Measurements from ENCODE around the gene B4GALNT4. TPM values are rescaled to one million over a fixed set of nuclear protein-coding genes. Genes with fewer than 3 reads are reported as not detected.

Gene B4GALNT4
- total RNA-seq, 1 donor from 2014 or later: 64.6 TPM

GRCh38 chr11:382081-382629, 12.9 kb downstream of the B4GALNT4 start:
- Histone ChIP-seq H3K79me2 (ENCODE audit: insufficient read depth, low read length) (no peaks in the 10 kb centered on the region), H3K4me3 (ENCODE audit: insufficient read depth, low read depth, low read length) (no peak overlapping the region), H3K9ac (ENCODE audit: low read length) (no peak overlapping the region), H3K27me3 (ENCODE audit: insufficient read depth, low read length) (no peaks in the 10 kb centered on the region), H3K27ac (ENCODE audit: low read depth, low read length) (no peak overlapping the region), H3K9me3 (ENCODE audit: insufficient read depth, low read depth, low read length) (peaks cover 13% of the 10 kb centered on the region), H2AFZ (ENCODE audit: low read depth, low read length) (no peak overlapping the region), H3K4me1 (ENCODE audit: insufficient read depth, low read length) (no peaks in the 10 kb centered on the region), H4K20me1 (ENCODE audit: insufficient read depth, low read length) (no peaks in the 10 kb centered on the region), H3K36me3 (ENCODE audit: insufficient read depth, low read length) (no peaks in the 10 kb centered on the region), H3K4me2 (ENCODE audit: low read length) (no peak overlapping the region)
- Mint-ChIP-seq H3K9me3 (ENCODE audit: unreplicated experiment) (peaks cover 7% of the 10 kb centered on the region), H3K4me3 (ENCODE audit: unreplicated experiment) (no peak overlapping the region), H3K27ac (ENCODE audit: unreplicated experiment) (no peak overlapping the region), H3K36me3 (ENCODE audit: low read depth, unreplicated experiment) (peaks cover 23% of the 10 kb centered on the region), H3K4me1 (ENCODE audit: low read depth, unreplicated experiment) (no peaks in the 10 kb centered on the region), H3K27me3 (ENCODE audit: low read depth, unreplicated experiment) (peaks cover 8% of the 10 kb centered on the region)
- DNase-seq (ENCODE audit: low read depth) (no peak), FAIRE-seq (no peak)
- no peak for TF ChIP-seq EZH2 (IDR thresholded peaks at IDR 0.05; ENCODE audit: insufficient read depth, low read length)
- no peak for TF ChIP-seq CTCF (IDR thresholded peaks at IDR 0.05; ENCODE audit: insufficient read depth, low read depth, low read length)

GRCh38 chr11:383431-383830, 14.1 kb downstream of the B4GALNT4 start:
- H2AFZ ChIP-seq (ENCODE audit: low read depth, low read length): no peak overlapping the region
- H3K36me3 ChIP-seq (ENCODE audit: insufficient read depth, low read length): no peaks in the 10 kb centered on the region
- peaks cover 18% of the 10 kb centered on the region for H3K9me3 Mint-ChIP-seq (ENCODE audit: unreplicated experiment)
- no peak overlapping the region for H3K27ac ChIP-seq (ENCODE audit: low read depth, low read length)
- TF ChIP-seq CTCF (IDR thresholded peaks at IDR 0.05; ENCODE audit: insufficient read depth, low read depth, low read length): no peak
- no peak for TF ChIP-seq EZH2 (IDR thresholded peaks at IDR 0.05; ENCODE audit: insufficient read depth, low read length)
- no peaks in the 10 kb centered on the region for H4K20me1 ChIP-seq (ENCODE audit: insufficient read depth, low read length)
- H3K79me2 ChIP-seq (ENCODE audit: insufficient read depth, low read length): no peaks in the 10 kb centered on the region
- peaks cover 13% of the 10 kb centered on the region for H3K9me3 ChIP-seq (ENCODE audit: insufficient read depth, low read depth, low read length)
- no peaks in the 10 kb centered on the region for H3K27me3 ChIP-seq (ENCODE audit: insufficient read depth, low read length)
- H3K4me3 ChIP-seq (ENCODE audit: insufficient read depth, low read depth, low read length): no peak overlapping the region
- no peaks in the 10 kb centered on the region for H3K4me1 Mint-ChIP-seq (ENCODE audit: low read depth, unreplicated experiment)
- no peak overlapping the region for H3K4me3 Mint-ChIP-seq (ENCODE audit: unreplicated experiment)
- no peaks in the 10 kb centered on the region for H3K4me1 ChIP-seq (ENCODE audit: insufficient read depth, low read length)
- FAIRE-seq (no peak), DNase-seq (ENCODE audit: low read depth) (no peak)
- peaks cover 20% of the 10 kb centered on the region for H3K36me3 Mint-ChIP-seq (ENCODE audit: low read depth, unreplicated experiment)
- H3K27me3 Mint-ChIP-seq (ENCODE audit: low read depth, unreplicated experiment): peaks cover 19% of the 10 kb centered on the region
- no peak overlapping the region for H3K4me2 ChIP-seq (ENCODE audit: low read length)
- no peak overlapping the region for H3K9ac ChIP-seq (ENCODE audit: low read length)
- no peak overlapping the region for H3K27ac Mint-ChIP-seq (ENCODE audit: unreplicated experiment)

- H3K9me3 ChIP-seq (ENCODE audit: insufficient read depth, low read depth, low read length): peaks cover 13% of the 10 kb centered on the region
- peaks cover 19% of the 10 kb centered on the region for H3K36me3 Mint-ChIP-seq (ENCODE audit: low read depth, unreplicated experiment)
- H3K36me3 ChIP-seq (ENCODE audit: insufficient read depth, low read length): no peaks in the 10 kb centered on the region
- H3K27ac ChIP-seq (ENCODE audit: low read depth, low read length): no peak overlapping the region
- H3K4me2 ChIP-seq (ENCODE audit: low read length): no peak overlapping the region
- no peak overlapping the region for H3K4me3 ChIP-seq (ENCODE audit: insufficient read depth, low read depth, low read length)
- peaks cover 20% of the 10 kb centered on the region for H3K27me3 Mint-ChIP-seq (ENCODE audit: low read depth, unreplicated experiment)
- no peak for DNase-seq (ENCODE audit: low read depth)
- FAIRE-seq: no peak
- TF ChIP-seq EZH2 (IDR thresholded peaks at IDR 0.05; ENCODE audit: insufficient read depth, low read length) (no peak), CTCF (IDR thresholded peaks at IDR 0.05; ENCODE audit: insufficient read depth, low read depth, low read length) (no peak)
- H4K20me1 ChIP-seq (ENCODE audit: insufficient read depth, low read length): no peaks in the 10 kb centered on the region
- no peaks in the 10 kb centered on the region for H3K27me3 ChIP-seq (ENCODE audit: insufficient read depth, low read length)
- no peak overlapping the region for H2AFZ ChIP-seq (ENCODE audit: low read depth, low read length)
- H3K4me1 ChIP-seq (ENCODE audit: insufficient read depth, low read length): no peaks in the 10 kb centered on the region
- no peak overlapping the region for H3K9ac ChIP-seq (ENCODE audit: low read length)
- H3K4me1 Mint-ChIP-seq (ENCODE audit: low read depth, unreplicated experiment): no peaks in the 10 kb centered on the region
- no peak overlapping the region for H3K27ac Mint-ChIP-seq (ENCODE audit: unreplicated experiment)
- H3K79me2 ChIP-seq (ENCODE audit: insufficient read depth, low read length): no peaks in the 10 kb centered on the region
- no peak overlapping the region for H3K4me3 Mint-ChIP-seq (ENCODE audit: unreplicated experiment)
- peaks cover 18% of the 10 kb centered on the region for H3K9me3 Mint-ChIP-seq (ENCODE audit: unreplicated experiment)
These were observed 15.2 kb downstream of the B4GALNT4 start for GRCh38 chr11:384511-384910.
